ENCODE results near the gene CDYL.
"Not testable (repeated sequence)": the region's sequence is repeated elsewhere in the genome, so short reads cannot be mapped to it uniquely, and the experiment has no call there.

Gene CDYL

GRCh38 chr6:4805553-4806336 lies 29.5 kb downstream of the CDYL start:
- FAIRE-seq: no peak

GRCh38 chr6:4806337-4806725 lies 30.1 kb downstream of the CDYL start:
- FAIRE-seq: no peak

GRCh38 chr6:4806791-4807190 lies 30.6 kb downstream of the CDYL start:
- FAIRE-seq: no peak

- FAIRE-seq: no peak
These were observed 32.2 kb downstream of the CDYL start for GRCh38 chr6:4808396-4808795.

GRCh38 chr6:4809999-4810918 lies 34.1 kb downstream of the CDYL start:
- no peak for FAIRE-seq

- no peak for FAIRE-seq
These were observed 35.9 kb downstream of the CDYL start for GRCh38 chr6:4812068-4812467.

- no peak for FAIRE-seq
These were observed 36.9 kb downstream of the CDYL start for GRCh38 chr6:4813055-4813454.

GRCh38 chr6:4814212-4814611 lies 38.0 kb downstream of the CDYL start:
- FAIRE-seq: no peak

GRCh38 chr6:4814987-4815386 lies 38.8 kb downstream of the CDYL start:
- FAIRE-seq: no peak

- FAIRE-seq: no peak
These were observed 39.4 kb downstream of the CDYL start for GRCh38 chr6:4815584-4815983.

GRCh38 chr6:4816904-4817303 lies 40.7 kb downstream of the CDYL start:
- FAIRE-seq: no peak

GRCh38 chr6:4817551-4817950 lies 41.3 kb downstream of the CDYL start:
- no peak for FAIRE-seq

- no peak for FAIRE-seq
These were observed 42.2 kb downstream of the CDYL start for GRCh38 chr6:4818272-4818938.

- FAIRE-seq: no peak
These were observed 43.6 kb downstream of the CDYL start for GRCh38 chr6:4819706-4820283.

GRCh38 chr6:4820704-4821276 lies 44.6 kb downstream of the CDYL start:
- no peak for FAIRE-seq

GRCh38 chr6:4822476-4822875 lies 46.3 kb downstream of the CDYL start:
- FAIRE-seq: no peak

- no peak for FAIRE-seq
These were observed 52.0 kb downstream of the CDYL start for GRCh38 chr6:4828187-4828698.

GRCh38 chr6:4829089-4829488 lies 52.9 kb downstream of the CDYL start:
- no peak for FAIRE-seq

GRCh38 chr6:4835540-4835939 lies 59.3 kb downstream of the CDYL start:
- FAIRE-seq: not testable (repeated sequence)

- FAIRE-seq: no peak
These were observed 64.0 kb downstream of the CDYL start for GRCh38 chr6:4840169-4840568.

- FAIRE-seq: no peak
These were observed 67.9 kb downstream of the CDYL start for GRCh38 chr6:4844108-4844507.

- no peak for FAIRE-seq
These were observed 70.2 kb downstream of the CDYL start for GRCh38 chr6:4846387-4846786.

All from colon (tissue), 2 donors.